ENCODE data around the gene LRTM1. TPM values are rescaled to one million over a fixed set of nuclear protein-coding genes. Genes with fewer than 3 reads are reported as not detected.

Gene LRTM1
- total RNA-seq, 1 donor from 2014 or later = not detected

- DNase-seq (ENCODE audit: low spot score) (no peak), ATAC-seq (no peak)
Observed at GRCh38 chr3:54941690-54942362, 14.0 kb upstream of the LRTM1 start.

GRCh38 chr3:54940971-54941370 lies 13.1 kb upstream of the LRTM1 start:
- no peak for DNase-seq (ENCODE audit: low spot score)
- no peak for ATAC-seq

GRCh38 chr3:54939557-54940300 lies 11.9 kb upstream of the LRTM1 start:
- ATAC-seq (no peak), DNase-seq (ENCODE audit: low spot score) (no peak)

GRCh38 chr3:54936561-54936960 lies 8.7 kb upstream of the LRTM1 start:
- DNase-seq (ENCODE audit: low spot score) (no peak), ATAC-seq (no peak)

GRCh38 chr3:54935869-54936268 lies 8.0 kb upstream of the LRTM1 start:
- no peak for DNase-seq (ENCODE audit: low spot score)
- ATAC-seq = no peak

GRCh38 chr3:54932606-54933005 lies 4.7 kb upstream of the LRTM1 start:
- ATAC-seq = no peak

GRCh38 chr3:54931182-54931581 lies 3.3 kb upstream of the LRTM1 start:
- no peak for ATAC-seq
- no peak for DNase-seq (ENCODE audit: low spot score)

More at GRCh38 chr3:54932606-54933005, 4.7 kb upstream of the LRTM1 start:
- no peak for DNase-seq (ENCODE audit: low spot score)

GRCh38 chr3:54918516-54918915 lies 9.3 kb downstream of the LRTM1 start:
- DNase-seq (ENCODE audit: low spot score) = no peak
- ATAC-seq = no peak

GRCh38 chr3:54917862-54918261 lies 10.0 kb downstream of the LRTM1 start:
- DNase-seq (ENCODE audit: low spot score) = no peak
- ATAC-seq = no peak

- no peak for ATAC-seq
- no peak for DNase-seq (ENCODE audit: low spot score)
Observed at GRCh38 chr3:54917174-54917573, 10.7 kb downstream of the LRTM1 start.

GRCh38 chr3:54916732-54917131 lies 11.1 kb downstream of the LRTM1 start:
- DNase-seq (ENCODE audit: low spot score) (no peak), ATAC-seq (no peak)

GRCh38 chr3:54915976-54916375 lies 11.9 kb downstream of the LRTM1 start:
- no peak for DNase-seq (ENCODE audit: low spot score)
- ATAC-seq = no peak

GRCh38 chr3:54915181-54915580 lies 12.7 kb downstream of the LRTM1 start:
- ATAC-seq (no peak), DNase-seq (ENCODE audit: low spot score) (no peak)

GRCh38 chr3:54914180-54914579 lies 13.7 kb downstream of the LRTM1 start:
- DNase-seq (ENCODE audit: low spot score) = no peak
- ATAC-seq = no peak

- DNase-seq (ENCODE audit: low spot score) (no peak), ATAC-seq (no peak)
Observed at GRCh38 chr3:54909191-54909590, 18.7 kb downstream of the LRTM1 start.

GRCh38 chr3:54906763-54907162 lies 21.1 kb downstream of the LRTM1 start:
- DNase-seq (ENCODE audit: low spot score) (no peak), ATAC-seq (no peak)

GRCh38 chr3:54905920-54906319 lies 21.9 kb downstream of the LRTM1 start:
- no peak for DNase-seq (ENCODE audit: low spot score)
- no peak for ATAC-seq

GRCh38 chr3:54905261-54905888 lies 22.5 kb downstream of the LRTM1 start:
- no peak for ATAC-seq

GRCh38 chr3:54901906-54902685 lies 25.8 kb downstream of the LRTM1 start:
- DNase-seq (ENCODE audit: low spot score) = no peak
- ATAC-seq = no peak

More at GRCh38 chr3:54905261-54905888, 22.5 kb downstream of the LRTM1 start:
- no peak for DNase-seq (ENCODE audit: low spot score)

- ATAC-seq = no peak
- no peak for DNase-seq (ENCODE audit: low spot score)
Observed at GRCh38 chr3:54900838-54901591, 26.8 kb downstream of the LRTM1 start.

- ATAC-seq (no peak), DNase-seq (ENCODE audit: low spot score) (no peak)
Observed at GRCh38 chr3:54899273-54899672, 28.6 kb downstream of the LRTM1 start.
